Right lobe of liver (tissue), 6 donors: ENCODE measurements around the gene PRRG1. TPM values are rescaled to one million over a fixed set of nuclear protein-coding genes. Genes with fewer than 3 reads are reported as not detected.
"Not testable (repeated sequence)": the region's sequence is repeated elsewhere in the genome, so short reads cannot be mapped to it uniquely, and the experiment has no call there.

Experiments
- ATAC-seq, 4 donors: fragments of 200-7000 bp; cut with Tn5 transposase; one replicate each; pipeline ENCODE4 v1.9.1; 2020; ENCODE audit warnings: mild to moderate bottlenecking in 4 of 4, moderate library complexity in 4 of 4
- DNase-seq, 3 donors: peaks; one replicate each; pipeline ENCODE4 v3.0.0-alpha.2; 2020
- H3K27ac ChIP-seq, 3 donors: fragments of 200-600 bp; one replicate each; pipeline ENCODE4 v1.8.0; 2022
- H3K27me3 ChIP-seq, 2 donors: fragments of 200-600 bp; one replicate each; pipeline ENCODE4 v1.8.0; 2022
- H3K36me3 ChIP-seq, 4 donors: fragments of 200-600 bp; sonication (generic) in 1 of 4; one replicate each; pipeline versions ENCODE4 v1.5.1 to v1.8.0; 2017 to 2022; ENCODE audit warnings: control low read depth in 1 of 4
- H3K4me1 ChIP-seq, 4 donors: fragments of 200-600 bp; sonication (generic) in 1 of 4; one replicate each; pipeline versions ENCODE4 v1.5.1 to v1.8.0; 2017 to 2022; ENCODE audit warnings: control low read depth in 1 of 4
- H3K4me3 ChIP-seq, 3 donors: fragments of 200-600 bp; one replicate each; pipeline ENCODE4 v1.8.0; 2022
- H3K9me3 ChIP-seq, 4 donors: fragments of 200-600 bp; sonication (generic) in 1 of 4; one replicate each; pipeline versions ENCODE4 v1.5.1 to v1.8.0; 2017 to 2022; ENCODE audit warnings: control low read depth in 1 of 4
- CTCF ChIP-seq, 4 donors: fragments of 200-600 bp in 3 of 4; fragments of 450-650 bp in 1 of 4; IDR thresholded peaks; one replicate each; pipeline versions ENCODE4 v1.5.1 to v1.8.0; 2016 to 2022; ENCODE audit warnings: antibody characterized with exemption in 4 of 4, mild to moderate bottlenecking in 2 of 4
- POLR2A ChIP-seq: fragments of 450-650 bp; IDR thresholded peaks from one replicate; pipeline ENCODE4 v1.6.1; 2017; ENCODE audit warnings: antibody characterized with exemption, mild to moderate bottlenecking
- WGBS: methylation state at CpG from one replicate; pipeline ENCODE4 v1.1.6; 2018; ENCODE audit warnings: low coverage, low lambda C conversion rate; ENCODE audit not compliant: insufficient coverage; ENCODE audit errors: missing lambda C conversion rate; 5-methylcytosine and 5-hydroxymethylcytosine counted together
- intact Hi-C, 2 donors: fragments of 100-400 bp; cut with DNase I; formaldehyde crosslinking; loops; one replicate each; pipeline versions ENCODE4 v1.11.2 to v1.14.1; 2022
- long read RNA-seq: library from polyadenylated mRNA; unstranded; transcript quantifications from one replicate; pipeline ENCODE4 v2.0.0, GENCODE V29; 2019
- total RNA-seq, 6 experiments: library from RNA; depleted of rRNA in 2 of 6; stranded (reverse); fragments of >200 nt in 2 of 6; fragmentation: NEBNext Ultra II Directional in 3 of 6; extraction: Animal tissue kit (Norgen Biotek cat#: 25700) in 3 of 6; gene quantifications; one replicate each; pipeline versions ENCODE4 v1.1.0 to v1.2.4, GENCODE V29; 2016 to 2023
- donor health status: DM: no; HTN: yes; CAD: no.
- donor health status: DM: no; HTN: no; CAD: no.
- donor health status: DM: no; HTN: no; CAD: no.
- donor health status: DM: no; HTN: yes; CAD: no.
- donor health status: DM: no; HTN: yes; CAD: no.

PRRG1 gene
- 1 to 10 TPM; 3.6 to 9.7 (median 6.5) TPM for total RNA-seq
- long read RNA-seq = 0 reads

GRCh38 chrX:37349221-37350033 is at the start of gene PRRG1:
PRRG1 (plus strand) TSS chrX:37349364; CDS start chrX:37406250, 56,886 bp downstream.
- 24% methylated on average over 44 of the region's 61 CpGs for WGBS
- TF ChIP-seq POLR2A (peak; percentile 81), CTCF (IDR thresholded peaks at IDR 0.05) (no peak)

GRCh38 chrX:37302569-37302968 is 46.6 kb upstream of the PRRG1 start:
- peak; percentile 20 to 44 (median 44) for TF ChIP-seq CTCF (IDR thresholded peaks at IDR 0.05)
- no peak for TF ChIP-seq POLR2A
- peak; percentile 86 to 92 (median 88) for ATAC-seq

More at GRCh38 chrX:37349221-37350033, at the start of gene PRRG1:
- intact Hi-C loops = no loop called here
- Histone ChIP-seq H3K27me3 (no peaks in the 10 kb centered on the region), H3K4me3 (peak within 1 kb of the TSS; percentile 42 to 62 (median 49)), H3K36me3 (no peaks in the 10 kb centered on the region), H3K4me1 (peaks cover 0 to 4% (median under 1%) of the 10 kb centered on the region in 4 donors), H3K9me3 (no peaks in the 10 kb centered on the region), H3K27ac (peak within 1 kb of the TSS; percentile 59 to 73 (median 70))
- peak; percentile 82 to 88 (median 85) for DNase-seq
- peak; percentile 90 to 94 (median 92) for ATAC-seq

GRCh38 chrX:37305238-37305637 is 43.9 kb upstream of the PRRG1 start:
- H3K27me3 ChIP-seq, H3K27ac ChIP-seq, H3K4me1 ChIP-seq, intact Hi-C loops, H3K9me3 ChIP-seq, H3K36me3 ChIP-seq, ATAC-seq, DNase-seq, H3K4me3 ChIP-seq: not testable (repeated sequence)
- WGBS = 50% methylated on average over 1 of the region's 2 CpGs

More at GRCh38 chrX:37302569-37302968, 46.6 kb upstream of the PRRG1 start:
- Histone ChIP-seq H3K4me1 (no peaks in the 10 kb centered on the region), H3K4me3 (no peak overlapping the region), H3K27ac (no peak overlapping the region), H3K9me3 (no peaks in the 10 kb centered on the region), H3K36me3 (no peaks in the 10 kb centered on the region), H3K27me3 (no peaks in the 10 kb centered on the region)
- peak in 2 of 3 donors; percentile 20 to 46 for DNase-seq
- WGBS = 0% methylated on average over 1 of the region's 1 CpG
- intact Hi-C loops = no loop called here

- no peaks in the 10 kb centered on the region for H3K27me3 ChIP-seq
- H3K4me1 ChIP-seq = no peaks in the 10 kb centered on the region
- intact Hi-C loops = no loop called here
- no peak overlapping the region for H3K27ac ChIP-seq
- no peak for ATAC-seq
- no peak overlapping the region for H3K4me3 ChIP-seq
- DNase-seq = no peak
- TF ChIP-seq POLR2A (no peak), CTCF (IDR thresholded peaks at IDR 0.05) (no peak)
- H3K9me3 ChIP-seq = no peaks in the 10 kb centered on the region
- H3K36me3 ChIP-seq = no peaks in the 10 kb centered on the region
These were observed 34.6 kb upstream of the PRRG1 start for GRCh38 chrX:37314531-37314930.

GRCh38 chrX:37315511-37316248 is 33.5 kb upstream of the PRRG1 start:
- no peak overlapping the region for H3K27ac ChIP-seq
- no peak overlapping the region for H3K4me3 ChIP-seq
- ATAC-seq (no peak), DNase-seq (no peak)
- H3K4me1 ChIP-seq = no peaks in the 10 kb centered on the region
- H3K36me3 ChIP-seq = no peaks in the 10 kb centered on the region
- no peaks in the 10 kb centered on the region for H3K9me3 ChIP-seq
- intact Hi-C loops = no loop called here
- TF ChIP-seq CTCF (IDR thresholded peaks at IDR 0.05) (no peak), POLR2A (no peak)
- 48% methylated on average over 4 of the region's 4 CpGs for WGBS
- H3K27me3 ChIP-seq = no peaks in the 10 kb centered on the region
